HPDE6-E6E7 (cell line): ENCODE results near the gene SQSTM1.

Experiments used
- DNase-seq: peaks from one replicate; pipeline ENCODE4 v3.0.0; 2011; ENCODE audit warnings: missing footprints; ENCODE audit errors: extremely low spot score

Gene SQSTM1

GRCh38 chr5:179795049-179795862 lies 25.4 kb upstream of the SQSTM1 start:
- peak; percentile 14 for DNase-seq

GRCh38 chr5:179795863-179796833 lies 24.6 kb upstream of the SQSTM1 start:
- DNase-seq: peak; percentile 75

- no peak for DNase-seq
Measured at GRCh38 chr5:179796877-179797608, 23.7 kb upstream of the SQSTM1 start.

- DNase-seq: no peak
Measured at GRCh38 chr5:179797741-179798140, 23.0 kb upstream of the SQSTM1 start.

- no peak for DNase-seq
Measured at GRCh38 chr5:179798144-179798770, 22.4 kb upstream of the SQSTM1 start.

GRCh38 chr5:179798771-179799643 lies 21.7 kb upstream of the SQSTM1 start:
- no peak for DNase-seq

GRCh38 chr5:179799644-179799973 lies 21.1 kb upstream of the SQSTM1 start:
- no peak for DNase-seq

GRCh38 chr5:179800071-179800695 lies 20.5 kb upstream of the SQSTM1 start:
- no peak for DNase-seq

GRCh38 chr5:179800696-179801201 lies 20.0 kb upstream of the SQSTM1 start:
- no peak for DNase-seq

- no peak for DNase-seq
Measured at GRCh38 chr5:179801304-179802206, 19.1 kb upstream of the SQSTM1 start.

GRCh38 chr5:179802207-179802883 lies 18.4 kb upstream of the SQSTM1 start:
- no peak for DNase-seq

GRCh38 chr5:179802950-179803562 lies 17.6 kb upstream of the SQSTM1 start:
- DNase-seq: no peak

GRCh38 chr5:179803651-179804554 lies 16.8 kb upstream of the SQSTM1 start:
- DNase-seq: no peak

- no peak for DNase-seq
Measured at GRCh38 chr5:179804555-179804947, 16.2 kb upstream of the SQSTM1 start.

- no peak for DNase-seq
Measured at GRCh38 chr5:179805070-179805528, 15.6 kb upstream of the SQSTM1 start.

- DNase-seq: no peak
Measured at GRCh38 chr5:179805529-179806249, 15.0 kb upstream of the SQSTM1 start.
